Activated T-cell treated with anti-CD3 and anti-CD28 coated beads, Interleukin-2, amount 50 U/mL, for 72 hours (primary cell): ENCODE measurements around the gene G3BP1. TPM values are rescaled to one million over a fixed set of nuclear protein-coding genes. Genes with fewer than 3 reads are reported as not detected.
"Not testable (repeated sequence)": the region's sequence is repeated elsewhere in the genome, so short reads cannot be mapped to it uniquely, and the experiment has no call there.

Experiments used
- ATAC-seq, 2 donors: fragments of 150-1000 bp; cut with Tn5 transposase; replicated peaks in 1 of 2; 2 replicates each; pipeline ENCODE4 v1.10.0; 2021; ENCODE audit warnings: moderate library complexity in 2 of 2, mild to moderate bottlenecking in 1 of 2
- DNase-seq, 2 donors: peaks; one replicate each; pipeline ENCODE4 v3.0.0; 2021 to 2022; ENCODE audit warnings: mixed read lengths in 1 of 2
- H3K27ac Mint-ChIP-seq: one replicate; pipeline ENCODE4 v1.8.0; 2022; ENCODE audit warnings: mild to moderate bottlenecking, moderate library complexity, mixed read lengths
- H3K27me3 Mint-ChIP-seq: one replicate; pipeline ENCODE4 v1.8.0; 2022; ENCODE audit warnings: low read depth, mixed read lengths
- H3K36me3 Mint-ChIP-seq, 2 donors: one replicate each; pipeline ENCODE4 v1.8.0; 2022; ENCODE audit warnings: mixed read lengths in 2 of 2, mild to moderate bottlenecking in 1 of 2; ENCODE audit not compliant: insufficient read depth in 2 of 2
- H3K4me1 Mint-ChIP-seq: one replicate; pipeline ENCODE4 v1.8.0; 2022; ENCODE audit warnings: low read depth, mixed read lengths
- H3K4me3 Mint-ChIP-seq, 2 donors: one replicate each; pipeline ENCODE4 v1.8.0; 2022; ENCODE audit warnings: mild to moderate bottlenecking in 2 of 2, mixed read lengths in 2 of 2, moderate library complexity in 2 of 2
- H3K9me3 Mint-ChIP-seq, 2 donors: one replicate each; pipeline ENCODE4 v1.8.0; 2022; ENCODE audit warnings: mixed read lengths in 2 of 2
- total RNA-seq, 2 donors: library from RNA; stranded (reverse); gene quantifications; one replicate each; pipeline ENCODE4 v1.2.3, GENCODE V29; 2022

Gene G3BP1
- total RNA-seq, 2 donors from 2014 or later: 133 to 157 TPM

DNA sequence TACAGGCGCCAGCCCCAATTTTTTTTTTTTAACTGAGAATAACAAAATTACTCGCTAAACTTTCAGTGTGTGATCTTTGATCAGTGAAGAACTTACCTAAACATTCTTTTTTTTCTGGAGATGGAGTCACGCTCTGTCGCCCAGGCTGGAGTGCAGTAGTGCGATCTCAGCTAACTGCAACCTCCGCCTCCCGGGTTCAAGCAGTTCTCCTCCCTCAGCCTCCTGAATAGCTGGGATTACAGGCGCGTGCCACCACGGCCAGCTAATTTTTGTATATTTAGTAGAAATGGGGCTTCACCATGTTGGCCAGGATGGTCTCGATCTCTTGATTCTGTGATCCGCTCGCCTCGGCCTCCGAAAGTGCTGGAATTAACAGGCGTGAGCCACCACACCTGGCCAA lies 11.9 kb downstream of the G3BP1 start:
- H3K9me3 Mint-ChIP-seq, DNase-seq, H3K36me3 Mint-ChIP-seq, H3K4me3 Mint-ChIP-seq, ATAC-seq, H3K27me3 Mint-ChIP-seq: not testable (repeated sequence)
- Mint-ChIP-seq H3K4me1 (peaks cover 61% of the 10 kb centered on the region), H3K27ac (peak overlapping the region; percentile 60)

DNA sequence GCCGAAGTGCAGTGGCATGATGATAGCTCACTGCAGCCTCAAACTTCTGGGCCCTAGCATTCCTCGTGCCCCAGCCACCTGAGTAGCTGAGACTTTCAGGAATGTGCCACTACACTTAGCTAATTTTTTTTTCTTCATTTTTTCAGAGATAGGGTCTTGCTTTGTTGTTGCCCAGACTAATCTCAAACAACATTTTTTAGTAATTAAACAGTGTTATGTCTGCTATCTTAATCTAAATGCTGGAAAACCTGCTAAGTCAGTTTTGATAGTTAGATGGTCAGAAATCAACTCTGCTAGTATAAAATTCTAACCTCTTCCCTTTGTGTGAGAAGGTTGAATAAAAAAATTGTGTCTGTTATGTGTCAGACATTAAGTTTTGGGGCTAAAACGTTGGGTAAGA lies 12.4 kb downstream of the G3BP1 start:
- H3K9me3 Mint-ChIP-seq: no peaks in the 10 kb centered on the region
- no peaks in the 10 kb centered on the region for H3K27me3 Mint-ChIP-seq
- peak overlapping the region; percentile 77 for H3K27ac Mint-ChIP-seq
- ATAC-seq (no peak), DNase-seq (no peak)
- H3K4me3 Mint-ChIP-seq: peak overlapping the region in 1 of 2 donors; percentile 32
- H3K36me3 Mint-ChIP-seq: peaks cover 2 to 8% of the 10 kb centered on the region in 2 donors
- peaks cover 57% of the 10 kb centered on the region for H3K4me1 Mint-ChIP-seq

DNA sequence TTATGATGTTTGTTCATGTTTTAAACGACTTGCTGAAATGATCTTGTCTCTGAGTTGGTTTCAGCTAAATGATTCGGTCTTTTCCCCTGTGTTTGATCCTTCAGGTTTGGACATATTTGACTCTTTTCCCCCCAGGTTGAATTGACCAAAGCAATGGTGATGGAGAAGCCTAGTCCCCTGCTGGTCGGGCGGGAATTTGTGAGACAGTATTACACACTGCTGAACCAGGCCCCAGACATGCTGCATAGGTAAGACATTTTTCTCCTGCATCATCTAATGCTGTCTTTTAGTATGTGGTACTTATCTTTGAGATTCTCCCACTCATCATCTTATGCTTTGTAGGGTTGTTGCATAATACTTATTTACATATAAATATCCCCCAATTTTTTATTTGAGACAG lies 14.7 kb downstream of the G3BP1 start:
- peaks cover 2 to 24% of the 10 kb centered on the region in 2 donors for H3K36me3 Mint-ChIP-seq
- H3K4me1 Mint-ChIP-seq: peaks cover 35% of the 10 kb centered on the region
- H3K27me3 Mint-ChIP-seq: no peaks in the 10 kb centered on the region
- H3K27ac Mint-ChIP-seq: peak overlapping the region; percentile 16
- no peak for ATAC-seq
- no peak overlapping the region for H3K4me3 Mint-ChIP-seq
- H3K9me3 Mint-ChIP-seq: no peaks in the 10 kb centered on the region
- DNase-seq: no peak

DNA sequence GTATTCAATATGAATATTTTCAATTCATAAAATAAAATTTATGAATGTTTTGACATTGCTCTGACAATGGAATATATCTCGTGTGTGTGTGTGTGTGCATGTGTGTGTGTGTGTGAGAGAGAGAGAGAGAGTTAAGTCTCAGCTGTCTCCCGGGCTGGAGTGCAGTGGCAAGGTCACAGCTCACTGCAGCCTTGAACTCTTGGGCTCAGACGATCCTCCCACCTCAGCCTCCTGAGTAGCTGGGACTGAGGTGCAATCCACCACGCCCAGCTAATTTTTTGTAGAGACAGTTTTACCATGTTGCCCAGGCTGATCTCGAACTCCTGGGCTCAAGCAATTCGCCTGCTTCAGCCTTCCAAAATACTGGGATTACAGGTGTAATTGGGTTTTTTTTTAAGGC lies 16.1 kb downstream of the G3BP1 start:
- no peaks in the 10 kb centered on the region for H3K9me3 Mint-ChIP-seq
- peaks cover 4 to 31% of the 10 kb centered on the region in 2 donors for H3K36me3 Mint-ChIP-seq
- no peak for ATAC-seq

DNA sequence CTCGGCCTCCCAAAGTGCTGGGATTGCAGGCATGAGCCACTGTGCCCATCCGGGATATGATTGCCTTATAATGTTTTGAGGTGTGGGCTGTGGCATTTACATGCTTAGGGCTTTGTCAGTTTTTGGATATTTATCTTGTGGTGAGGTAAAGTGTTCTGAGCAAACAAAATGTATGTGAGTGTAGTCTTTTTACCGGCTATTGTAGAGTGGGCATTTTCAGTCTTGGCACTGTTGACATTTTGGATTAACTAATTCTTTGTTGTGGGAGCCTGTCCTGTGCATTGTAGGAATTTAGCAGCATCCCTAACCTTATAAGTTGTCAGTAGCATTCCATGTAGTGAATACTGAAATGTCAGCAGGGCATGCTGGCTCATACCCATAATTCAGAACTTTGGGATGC lies 21.6 kb downstream of the G3BP1 start:
- H3K36me3 Mint-ChIP-seq: peaks cover 9 to 55% of the 10 kb centered on the region in 2 donors
- DNase-seq (no peak), ATAC-seq (no peak)
- H3K27ac Mint-ChIP-seq: no peak overlapping the region
- peaks cover 11% of the 10 kb centered on the region for H3K4me1 Mint-ChIP-seq
- no peaks in the 10 kb centered on the region for H3K9me3 Mint-ChIP-seq
- H3K4me3 Mint-ChIP-seq: no peak overlapping the region
- no peaks in the 10 kb centered on the region for H3K27me3 Mint-ChIP-seq

More for the DNA sequence above, 16.1 kb downstream of the G3BP1 start:
- no peak overlapping the region for H3K4me3 Mint-ChIP-seq
- peaks cover 21% of the 10 kb centered on the region for H3K4me1 Mint-ChIP-seq
- no peak for DNase-seq
- no peak overlapping the region for H3K27ac Mint-ChIP-seq
- no peaks in the 10 kb centered on the region for H3K27me3 Mint-ChIP-seq

DNA sequence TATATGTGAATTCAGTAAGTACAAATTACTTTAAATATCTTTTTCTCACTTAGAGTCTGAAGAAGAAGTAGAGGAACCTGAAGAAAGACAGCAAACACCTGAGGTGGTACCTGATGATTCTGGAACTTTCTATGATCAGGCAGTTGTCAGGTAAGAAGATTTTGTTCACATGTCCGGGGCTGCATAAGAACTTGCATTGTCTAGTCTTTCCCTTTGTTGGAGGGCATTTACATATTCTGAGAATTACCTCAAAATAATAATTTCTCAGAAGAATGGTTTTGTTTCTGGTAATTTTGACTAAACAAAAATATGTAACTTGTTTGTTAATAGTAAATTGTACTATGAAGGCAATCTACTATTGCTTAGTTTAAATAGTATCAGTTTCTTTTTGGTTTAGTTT lies 23.7 kb downstream of the G3BP1 start:
- Mint-ChIP-seq H3K36me3 (peaks cover 12 to 54% of the 10 kb centered on the region in 2 donors), H3K4me3 (no peak overlapping the region), H3K4me1 (peaks cover 21% of the 10 kb centered on the region)

DNA sequence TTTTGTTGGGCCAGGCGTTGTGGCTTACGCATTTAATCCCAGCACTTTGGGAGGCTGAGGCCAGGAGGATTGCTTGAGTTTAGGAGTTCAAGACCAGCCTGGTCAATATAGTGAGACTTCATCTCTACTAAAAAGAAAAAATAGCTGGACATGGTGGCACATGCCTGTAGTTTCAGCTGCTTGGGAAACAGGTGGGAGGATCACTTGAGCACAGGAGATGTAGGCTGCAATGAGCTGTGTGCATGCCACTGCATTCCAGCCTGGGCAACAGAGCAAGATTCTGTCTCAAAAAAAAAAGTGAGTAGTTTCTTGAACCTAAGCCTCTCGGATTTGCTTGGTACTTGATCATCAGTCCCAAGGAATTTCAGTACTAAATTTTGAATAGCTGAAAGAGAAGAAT lies 26.9 kb downstream of the G3BP1 start:
- Mint-ChIP-seq H3K4me3 (no peak overlapping the region), H3K36me3 (peaks cover 12 to 54% of the 10 kb centered on the region in 2 donors), H3K27ac (no peak overlapping the region), H3K4me1 (peaks cover 21% of the 10 kb centered on the region), H3K9me3 (no peaks in the 10 kb centered on the region), H3K27me3 (no peaks in the 10 kb centered on the region)
- no peak for ATAC-seq
- DNase-seq: no peak

More for the DNA sequence above, 23.7 kb downstream of the G3BP1 start:
- Mint-ChIP-seq H3K9me3 (no peaks in the 10 kb centered on the region), H3K27me3 (no peaks in the 10 kb centered on the region), H3K27ac (peak overlapping the region; percentile 94)
- DNase-seq: no peak
- ATAC-seq: no peak

DNA sequence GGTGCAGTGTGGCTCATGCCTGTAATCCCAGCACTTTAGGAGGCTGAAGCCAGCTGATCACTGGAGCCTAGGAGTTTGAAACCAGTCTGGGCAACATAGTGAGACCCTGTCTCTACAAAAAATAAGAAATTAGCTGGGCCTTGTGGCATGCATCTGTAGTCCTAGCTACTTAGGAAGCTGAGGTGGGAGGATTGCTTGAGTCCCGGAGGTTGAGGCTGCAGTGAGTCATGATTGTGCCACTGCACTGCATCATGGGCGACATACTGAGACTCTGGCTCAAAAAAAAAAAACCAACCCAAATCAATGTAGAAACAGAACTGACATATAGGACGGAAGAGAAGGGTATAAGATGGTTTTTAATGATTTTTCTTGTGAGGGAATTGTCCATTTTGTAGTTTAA lies 27.7 kb downstream of the G3BP1 start:
- no peaks in the 10 kb centered on the region for H3K27me3 Mint-ChIP-seq
- no peak overlapping the region for H3K4me3 Mint-ChIP-seq
- ATAC-seq (peak in 1 of 2 donors; percentile 56), DNase-seq (peak in 1 of 2 donors; percentile 9)
- H3K36me3 Mint-ChIP-seq: peaks cover 11 to 55% of the 10 kb centered on the region in 2 donors
- peak overlapping the region; percentile 36 for H3K27ac Mint-ChIP-seq
- peaks cover 21% of the 10 kb centered on the region for H3K4me1 Mint-ChIP-seq
- no peaks in the 10 kb centered on the region for H3K9me3 Mint-ChIP-seq

DNA sequence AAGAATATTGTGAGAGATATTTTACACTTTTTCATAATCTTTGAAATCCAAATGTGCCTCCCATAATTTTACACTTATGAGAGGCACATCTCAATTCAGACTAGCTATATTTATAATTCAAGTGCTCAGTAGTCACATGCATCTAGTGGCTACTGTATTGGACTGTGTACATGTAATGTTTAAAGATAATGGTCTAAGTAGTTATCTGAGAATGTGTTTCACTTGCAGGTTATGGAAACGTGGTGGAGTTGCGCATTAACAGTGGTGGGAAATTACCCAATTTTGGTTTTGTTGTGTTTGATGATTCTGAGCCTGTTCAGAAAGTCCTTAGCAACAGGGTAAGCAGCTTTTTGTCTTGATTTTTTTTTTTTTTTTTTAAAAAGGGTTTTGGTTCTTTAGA lies 28.8 kb downstream of the G3BP1 start:
- Mint-ChIP-seq H3K27me3 (no peaks in the 10 kb centered on the region), H3K4me3 (no peak overlapping the region), H3K4me1 (peaks cover 25% of the 10 kb centered on the region), H3K36me3 (peaks cover 10 to 59% of the 10 kb centered on the region in 2 donors), H3K27ac (peak overlapping the region; percentile 11), H3K9me3 (no peaks in the 10 kb centered on the region)
- no peak for ATAC-seq
- no peak for DNase-seq

DNA sequence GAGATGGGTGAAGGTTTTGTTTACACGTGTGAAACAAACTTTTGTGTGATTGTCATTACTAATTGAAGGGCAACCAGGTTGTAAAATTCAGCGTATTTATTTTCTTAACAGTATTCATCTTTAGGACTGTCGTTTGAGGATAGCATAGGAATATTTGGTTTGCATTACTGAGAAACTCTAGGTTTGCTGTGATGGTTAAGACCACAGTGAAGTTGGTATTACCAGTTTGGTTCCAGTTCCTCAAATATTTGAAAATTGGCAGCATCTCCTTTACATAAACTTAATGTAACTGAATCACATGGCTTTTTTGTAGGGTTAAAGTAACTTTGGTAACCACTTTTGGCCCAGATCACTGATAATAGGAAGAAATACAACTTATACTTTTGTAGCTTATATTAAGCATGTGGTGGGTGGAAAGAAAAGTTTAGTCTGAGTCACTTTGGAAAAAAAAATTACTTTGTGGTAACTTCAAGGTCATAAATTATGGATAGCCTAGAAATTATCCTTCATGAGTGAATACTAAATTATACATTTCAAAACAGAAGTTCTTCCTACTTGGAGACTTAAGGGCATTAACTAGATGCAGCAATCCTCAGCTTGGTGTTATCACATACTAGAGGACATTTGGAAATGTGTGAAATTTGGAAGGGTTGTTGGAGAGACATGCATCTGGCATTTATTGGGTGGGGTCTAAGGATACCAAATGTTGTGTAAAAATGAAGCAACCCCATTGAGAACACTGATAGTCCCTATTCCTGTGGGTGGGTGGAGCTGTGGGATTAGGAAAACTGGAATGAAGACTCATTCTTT lies 33.9 kb downstream of the G3BP1 start:
- H3K27ac Mint-ChIP-seq: peak overlapping the region; percentile 2
- DNase-seq (no peak), ATAC-seq (no peak)
- no peaks in the 10 kb centered on the region for H3K27me3 Mint-ChIP-seq
- peaks cover 30% of the 10 kb centered on the region for H3K4me1 Mint-ChIP-seq
- no peak overlapping the region for H3K4me3 Mint-ChIP-seq
- H3K36me3 Mint-ChIP-seq: peaks cover 11 to 43% of the 10 kb centered on the region in 2 donors
- H3K9me3 Mint-ChIP-seq: peaks cover 1 to 2% of the 10 kb centered on the region in 2 donors

DNA sequence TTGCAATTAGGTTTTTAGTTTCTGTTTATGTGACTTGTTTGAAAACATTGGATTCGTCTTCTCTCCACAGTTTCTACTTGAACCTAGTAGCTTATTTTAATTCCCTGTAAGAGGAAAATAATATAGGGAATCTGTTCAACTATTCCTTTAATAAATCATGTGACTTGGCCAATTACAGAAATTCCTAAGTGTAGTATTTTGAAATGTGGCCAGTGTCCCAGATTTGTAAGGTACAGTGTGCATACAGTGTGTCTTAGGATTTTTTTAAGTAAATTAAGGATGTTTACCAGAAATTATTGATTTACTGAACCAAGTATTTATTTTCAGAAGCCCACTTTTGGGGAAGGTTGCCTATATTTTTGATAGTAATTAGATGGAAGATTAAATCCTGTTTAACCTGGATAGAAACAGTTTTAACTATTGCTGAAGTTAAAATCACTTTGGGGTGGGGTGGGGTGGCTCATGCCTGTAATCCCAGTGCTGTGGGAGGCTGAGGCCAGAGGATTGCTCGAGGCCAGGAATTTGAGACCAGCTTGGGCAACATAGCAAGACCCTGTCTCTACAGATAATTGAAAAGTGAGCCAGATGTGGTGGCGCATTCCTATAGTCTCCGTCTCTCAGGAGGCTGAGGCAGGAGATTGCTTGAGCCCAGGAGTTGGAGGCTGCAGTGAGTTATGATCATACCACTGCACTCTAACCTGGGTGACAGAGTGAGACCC lies 36.9 kb downstream of the G3BP1 start:
- peak overlapping the region; percentile 91 for H3K27ac Mint-ChIP-seq
- H3K4me3 Mint-ChIP-seq: no peak overlapping the region
- peaks cover 16 to 40% of the 10 kb centered on the region in 2 donors for H3K36me3 Mint-ChIP-seq
- H3K9me3 Mint-ChIP-seq: peaks cover 4 to 5% of the 10 kb centered on the region in 2 donors
- H3K27me3 Mint-ChIP-seq: no peaks in the 10 kb centered on the region
- DNase-seq (no peak), ATAC-seq (no peak)
- peaks cover 48% of the 10 kb centered on the region for H3K4me1 Mint-ChIP-seq

DNA sequence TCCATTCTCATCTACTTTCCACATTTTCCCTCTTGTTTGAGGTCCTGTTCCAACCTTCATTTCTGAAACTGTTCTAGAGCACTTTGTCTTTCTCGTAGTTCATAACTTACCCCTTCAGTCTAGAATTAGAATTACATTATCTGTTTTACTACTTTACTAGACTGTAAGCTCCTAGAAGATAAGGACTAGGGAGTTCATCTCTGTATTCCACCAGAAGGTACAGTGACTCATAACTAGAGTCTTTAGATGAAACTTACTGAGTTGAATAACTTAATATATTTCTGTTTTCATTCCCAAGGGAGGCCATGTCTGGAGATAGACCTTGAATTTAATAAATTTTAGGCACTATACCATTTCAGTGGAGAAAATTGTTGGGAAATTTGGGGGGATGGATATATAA lies 38.7 kb downstream of the G3BP1 start:
- Mint-ChIP-seq H3K27me3 (no peaks in the 10 kb centered on the region), H3K27ac (peak overlapping the region; percentile 88), H3K4me1 (peaks cover 45% of the 10 kb centered on the region), H3K36me3 (peaks cover 16 to 26% of the 10 kb centered on the region in 2 donors), H3K4me3 (no peak overlapping the region), H3K9me3 (peaks cover 4 to 5% of the 10 kb centered on the region in 2 donors)
- peak in 1 of 2 donors; percentile 26 for ATAC-seq
- DNase-seq: no peak

DNA sequence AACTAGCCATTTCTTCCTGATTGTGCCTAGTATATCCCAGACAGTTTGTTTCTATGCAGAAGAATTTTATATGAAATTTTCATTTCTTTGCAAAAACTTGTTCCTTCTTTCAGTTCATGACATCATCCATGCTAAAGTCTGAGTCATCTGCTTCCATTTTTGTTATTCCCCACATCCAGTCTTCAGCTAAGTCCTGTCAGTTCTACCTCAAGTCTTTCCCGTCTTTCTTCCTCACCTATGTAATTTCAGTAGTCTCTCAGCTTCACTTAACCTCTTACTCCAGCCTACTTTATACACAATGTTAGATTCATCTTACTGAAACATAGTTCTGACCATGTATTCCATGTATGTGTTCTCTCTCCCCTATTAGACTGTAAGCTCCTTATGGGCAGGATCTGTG lies 39.1 kb downstream of the G3BP1 start:
- Mint-ChIP-seq H3K4me3 (no peak overlapping the region), H3K27ac (no peak overlapping the region), H3K4me1 (peaks cover 41% of the 10 kb centered on the region), H3K36me3 (peaks cover 16 to 23% of the 10 kb centered on the region in 2 donors), H3K27me3 (no peaks in the 10 kb centered on the region), H3K9me3 (peaks cover 4 to 5% of the 10 kb centered on the region in 2 donors)
- DNase-seq (no peak), ATAC-seq (no peak)
